A549 (cell line): ENCODE results near the gene TMEM156. TPM values are rescaled to one million over a fixed set of nuclear protein-coding genes. Genes with fewer than 3 reads are reported as not detected.

ENCODE experiments used
- ATAC-seq, 2 experiments: fragments of 200-7000 bp in 1 of 2; fragments of >200 bp in 1 of 2; cut with Nextera tagmentation in 1 of 2; cut with Tn5 transposase in 1 of 2; 3 replicates each; pipeline versions ENCODE4 v1.8.0 to v1.9.1; 2018 to 2020; ENCODE audit warnings: mild to moderate bottlenecking in 1 of 2, moderate library complexity in 1 of 2
- CTCF ChIA-PET: fragments of 300-600 bp; sonication (Branson Sonifier 250); formaldehyde crosslinking; extraction: SDS; loops from one replicate; lab custom pipeline; 2021; ENCODE audit warnings: antibody characterized with exemption, inconsistent platforms; lab: Yijun Ruan, JAX
- POLR2A ChIA-PET: fragments of 350-600 bp; formaldehyde crosslinking; extraction: SDS; loops from one replicate; lab custom pipeline; 2021; ENCODE audit warnings: antibody characterized with exemption, inconsistent platforms; lab: Yijun Ruan, JAX
- DNase-seq, 2 experiments: peaks; one replicate each; pipeline versions ENCODE4 v3.0.0 to v3.0.0-alpha.2; 2011 to 2016; ENCODE audit warnings: low read depth in 1 of 2, low spot score in 1 of 2
- FAIRE-seq: peaks from 2 replicates; lab custom pipeline; 2011; peaks lifted over from hg19 to GRCh38; lab: Jason Lieb, UNC
- H3K27ac ChIP-seq, 2 experiments: fragments of >200 bp; sonication (Bioruptor Twin); formaldehyde crosslinking; 3 replicates each; pipeline ENCODE4 v1.5.1; 2016 to 2017
- H3K4me1 ChIP-seq: fragments of >200 bp; sonication (Bioruptor Twin); formaldehyde crosslinking; 3 replicates; pipeline ENCODE4 v1.6.1; 2016
- H3K4me2 ChIP-seq: fragments of >200 bp; sonication (Bioruptor Twin); formaldehyde crosslinking; 3 replicates; pipeline ENCODE4 v1.6.1; 2016
- H3K4me3 ChIP-seq: fragments of >200 bp; sonication (Bioruptor Twin); formaldehyde crosslinking; 3 replicates; pipeline ENCODE4 v1.5.1; 2016
- H3K9me3 ChIP-seq: fragments of >200 bp; sonication (Bioruptor Twin); formaldehyde crosslinking; 3 replicates; pipeline ENCODE4 v1.6.1; 2016
- CBX8 ChIP-seq: fragments of 200-600 bp; sonication (generic); IDR thresholded peaks from 2 replicates; pipeline ENCODE4 v1.6.1; 2016
- CEBPB ChIP-seq, 2 experiments: fragments of >200 bp in 1 of 2; sonication (Bioruptor Twin) in 1 of 2; formaldehyde crosslinking in 1 of 2; IDR thresholded peaks; 2 replicates each; pipeline ENCODE4 v1.6.1; 2012 to 2016
- CHD2 ChIP-seq: fragments of 150-350 bp; IDR thresholded peaks from 2 replicates; pipeline ENCODE4 v1.6.1; 2014; ENCODE audit warnings: low read length; ENCODE audit not compliant: partially characterized antibody
- ELK1 ChIP-seq: fragments of 150-350 bp; IDR thresholded peaks from 2 replicates; pipeline ENCODE4 v1.6.1; 2014; ENCODE audit warnings: low read depth, mild to moderate bottlenecking, low read length
- HMGXB4 ChIP-seq: fragments of 250-450 bp; sonication (Bioruptor Pico); IDR thresholded peaks from 2 replicates; pipeline ENCODE4 v1.5.0; 2021; ENCODE audit warnings: mild to moderate bottlenecking, moderate library complexity, borderline replicate concordance
- JUN ChIP-seq, 2 experiments: fragments of >200 bp; sonication (Bioruptor Twin); formaldehyde crosslinking; IDR thresholded peaks; 2 replicates in 1 of 2; 3 replicates in 1 of 2; pipeline ENCODE4 v1.6.1; 2016 to 2017
- MAFK ChIP-seq: fragments of 450-650 bp; IDR thresholded peaks from 2 replicates; pipeline ENCODE4 v1.6.1; 2014; ENCODE audit not compliant: partially characterized antibody
- MAZ ChIP-seq: fragments of 150-350 bp; IDR thresholded peaks from 2 replicates; pipeline ENCODE4 v1.6.1; 2014; ENCODE audit warnings: antibody characterized with exemption, low read depth, low read length, borderline replicate concordance
- NFE2L2 ChIP-seq: fragments of 150-350 bp; conservative IDR thresholded peaks from 2 replicates; pipeline ENCODE4 v1.6.1; 2014; ENCODE audit warnings: low read length
- NR3C1 ChIP-seq: fragments of >200 bp; sonication (Bioruptor Twin); formaldehyde crosslinking; IDR thresholded peaks from 3 replicates; pipeline ENCODE4 v1.6.1; 2017
- POLR2AphosphoS2 ChIP-seq: conservative IDR thresholded peaks from 2 replicates; pipeline ENCODE4 v1.6.1; 2012; ENCODE audit warnings: low read length, improper control_type of control experiment, inconsistent platforms
- RAD21 ChIP-seq, 2 experiments: fragments of >200 bp in 1 of 2; sonication (Bioruptor Twin) in 1 of 2; formaldehyde crosslinking in 1 of 2; IDR thresholded peaks in 1 of 2; conservative IDR thresholded peaks in 1 of 2; 2 replicates in 1 of 2; 3 replicates in 1 of 2; pipeline ENCODE4 v1.6.1; 2012 to 2018; ENCODE audit warnings: inconsistent platforms in 1 of 2
- RFX5 ChIP-seq: fragments of 450-650 bp; IDR thresholded peaks from 2 replicates; pipeline ENCODE4 v1.7.1; 2014; ENCODE audit warnings: antibody characterized with exemption, mild to moderate bottlenecking, moderate library complexity
- SREBF2 ChIP-seq: fragments of 450-650 bp; IDR thresholded peaks from 2 replicates; pipeline ENCODE4 v1.6.1; 2014; ENCODE audit warnings: mild to moderate bottlenecking, moderate library complexity
- ZNF302 ChIP-seq: fragments of 250-450 bp; sonication (Bioruptor Pico); IDR thresholded peaks from 2 replicates; pipeline ENCODE4 v1.9.0; 2021; ENCODE audit warnings: inconsistent platforms, mild to moderate bottlenecking, moderate library complexity
- ZSCAN20 ChIP-seq: fragments of 250-450 bp; sonication (Bioruptor Pico); IDR thresholded peaks from 2 replicates; pipeline ENCODE4 v1.8.0; 2022; ENCODE audit warnings: mild to moderate bottlenecking, moderate library complexity
- WGBS: methylation state at CpG from one replicate; pipeline ENCODE4 v1.1.6; 2017; ENCODE audit errors: missing lambda C conversion rate; 5-methylcytosine and 5-hydroxymethylcytosine counted together
- polyA plus RNA-seq, 4 experiments: library from polyadenylated mRNA; depleted of rRNA in 3 of 4; stranded (reverse); fragments of >200 nt; fragmentation: RNase III in 1 of 4; extraction: RNeasy Plus Mini Kit Qiagen cat#74134 plus additional on column Dnase treatment in 1 of 4; gene quantifications; 2 replicates in 3 of 4; 3 replicates in 1 of 4; pipeline ENCODE4 v1.2.3, GENCODE V29; 2011 to 2017

Gene TMEM156
- polyA plus RNA-seq, 2 of the 4 experiments (the other 2 are of a cell fraction): 10.4 to 45.1 TPM

- ATAC-seq (no peak), DNase-seq (no peak), FAIRE-seq (no peak)
- ChIA-PET CTCF (interaction anchor here (0.6 to 1.4 kb wide), 3 partner anchors 13 to 128 kb away, joined by 3 to 5 read pairs (median 3); no protein-coding TSS in a partner anchor), POLR2A (interaction anchor here (1.3 to 5.1 kb wide), 2 partner anchors 12 to 15 kb away, joined by 8 to 55 read pairs; no protein-coding TSS in a partner anchor)
- no peaks in the 10 kb centered on the region for H3K9me3 ChIP-seq
- peaks cover 53% of the 10 kb centered on the region for H3K4me1 ChIP-seq
- peak overlapping the region; percentile 94 for H3K4me2 ChIP-seq
- 1% methylated on average over 3 of the region's 3 CpGs for WGBS
- TF ChIP-seq HMGXB4 (CRISPR knock-in tag) (no peak), JUN (IDR thresholded peaks at IDR 0.05) (no peak), CEBPB (IDR thresholded peaks at IDR 0.05) (0 out of 4 replicates have a peak, but pooled peaks of 1 of the 2 experiments have one; percentile 17)
- H3K4me3 ChIP-seq: peak overlapping the region; percentile 40
- H3K27ac ChIP-seq: peak overlapping the region; percentile 84 to 87
These were observed 1.5 kb downstream of the TMEM156 start for GRCh38 chr4:39030725-39031124.

GRCh38 chr4:39029752-39030694 lies 2.2 kb downstream of the TMEM156 start:
- Histone ChIP-seq H3K27ac (peak overlapping the region; percentile 84 to 87), H3K4me1 (peaks cover 50% of the 10 kb centered on the region), H3K9me3 (no peaks in the 10 kb centered on the region), H3K4me2 (peak overlapping the region; percentile 94), H3K4me3 (peak overlapping the region; percentile 40)
- TF ChIP-seq MAZ: no peak
- peak; percentile 63 for TF ChIP-seq MAFK
- FAIRE-seq: no peak
- ATAC-seq: peak; percentile 57 to 59; a peak in 3 of 6 replicates
- peak in 1 of 2 experiments; percentile 30 for DNase-seq
- ChIA-PET CTCF (interaction anchor here (0.6 to 1.4 kb wide), 5 partner anchors 14 to 127 kb away, joined by 3 to 5 read pairs (median 3); no protein-coding TSS in a partner anchor), POLR2A (interaction anchor here (0.6 to 5.1 kb wide), 3 partner anchors 13 to 491 kb away, joined by 4 to 55 read pairs (median 8); no protein-coding TSS in a partner anchor)

- no peak for TF ChIP-seq CEBPB (IDR thresholded peaks at IDR 0.05)
- H3K9me3 ChIP-seq: no peaks in the 10 kb centered on the region
- DNase-seq (no peak), FAIRE-seq (no peak), ATAC-seq (no peak)
- peak overlapping the region; percentile 87 for H3K4me2 ChIP-seq
- H3K27ac ChIP-seq: peak overlapping the region; percentile 86 to 87
- H3K4me1 ChIP-seq: peaks cover 33% of the 10 kb centered on the region; the same call in 2 of the 3 replicates
- H3K4me3 ChIP-seq: no peak overlapping the region
- POLR2A ChIA-PET: no interaction called here
- CTCF ChIA-PET: interaction anchor here (1.3 kb wide), 1 partner anchor 66 kb away, joined by 3 read pairs; no protein-coding TSS in a partner anchor
These were observed 6.1 kb downstream of the TMEM156 start for GRCh38 chr4:39026096-39026495.

GRCh38 chr4:39025552-39026085 lies 6.6 kb downstream of the TMEM156 start:
- POLR2A ChIA-PET: interaction anchor here (1.0 kb wide), 1 partner anchor 18 kb away, joined by 6 read pairs; no protein-coding TSS in a partner anchor
- no peaks in the 10 kb centered on the region for H3K9me3 ChIP-seq
- CTCF ChIA-PET: interaction anchor here (1.3 kb wide), 1 partner anchor 65 kb away, joined by 3 read pairs; no protein-coding TSS in a partner anchor
- no peak for TF ChIP-seq HMGXB4 (CRISPR knock-in tag)
- TF ChIP-seq MAFK: peak; percentile 89
- peak; percentile 53; the same call in 1 of the 2 replicates for TF ChIP-seq NFE2L2
- TF ChIP-seq SREBF2: no peak
- TF ChIP-seq ELK1: no peak
- no peak for TF ChIP-seq CHD2
- no peak for TF ChIP-seq ZSCAN20 (CRISPR knock-in tag)
- no peak for TF ChIP-seq CBX8
- no peak for TF ChIP-seq RFX5
- no peak for TF ChIP-seq NR3C1
- TF ChIP-seq ZNF302: no peak
- TF ChIP-seq RAD21 (conservative IDR thresholded peaks at IDR 0.05 in 1 of 2, IDR thresholded peaks at IDR 0.05 in 1 of 2): no peak
- no peak for TF ChIP-seq POLR2AphosphoS2
- FAIRE-seq (no peak), DNase-seq (peak in 1 of 2 experiments; percentile 57), ATAC-seq (peak; percentile 27 to 62; a peak in 3 of 6 replicates)
- no peak overlapping the region for H3K4me3 ChIP-seq
- H3K4me2 ChIP-seq: peak overlapping the region; percentile 87
- H3K27ac ChIP-seq: peak overlapping the region; percentile 86 to 87
- WGBS: 2% methylated on average over 4 of the region's 4 CpGs
- H3K4me1 ChIP-seq: peaks cover 33% of the 10 kb centered on the region; the same call in 2 of the 3 replicates
